Right cardiac atrium (tissue), 5 donors: ENCODE measurements around the gene TRAPPC12. TPM values are rescaled to one million over a fixed set of nuclear protein-coding genes. Genes with fewer than 3 reads are reported as not detected.
A peak's percentile ranks its signal among the peaks of the same experiment; 100 is the strongest.

Experiments
- ATAC-seq, 2 donors: fragments of 200-7000 bp; cut with Tn5 transposase; one replicate each; pipeline versions ENCODE4 v1.8.0 to v1.9.1; 2020; ENCODE audit warnings: moderate library complexity in 2 of 2, mild to moderate bottlenecking in 1 of 2
- DNase-seq, 3 donors: peaks; one replicate each; pipeline ENCODE4 v3.0.0-alpha.2; 2020
- H3K27ac ChIP-seq: one replicate; pipeline ENCODE4 v1.5.1; 2013; ENCODE audit warnings: mild to moderate bottlenecking, low read length, control low read depth, moderate library complexity
- H3K27me3 ChIP-seq: one replicate; pipeline ENCODE4 v1.6.1; 2013; ENCODE audit not compliant: control insufficient read depth, insufficient read depth
- H3K4me1 ChIP-seq: one replicate; pipeline ENCODE4 v1.6.1; 2013; ENCODE audit warnings: low read length; ENCODE audit not compliant: control insufficient read depth, insufficient read depth
- H3K4me3 ChIP-seq: one replicate; pipeline ENCODE4 v1.5.1; 2013; ENCODE audit warnings: low read length, control low read depth
- H3K9me3 ChIP-seq: one replicate; pipeline ENCODE4 v1.6.1; 2013; ENCODE audit warnings: low read length; ENCODE audit not compliant: control insufficient read depth
- WGBS: extraction: QIAGEN DNeasy Blood & Tissue Kit; methylation state at CpG from one replicate; pipeline ENCODE4 v1.1.7; 2013; 5-methylcytosine and 5-hydroxymethylcytosine counted together
- intact Hi-C, 4 donors: fragments of 100-400 bp; cut with DNase I; formaldehyde crosslinking; loops; one replicate each; pipeline versions ENCODE4 v1.11.0 to v1.14.0; 2022 to 2023
- polyA plus RNA-seq: library from polyadenylated mRNA; stranded (reverse); fragments of 200-250 nt; gene quantifications from one replicate; pipeline ENCODE4 v1.2.3, GENCODE V29; 2013
- total RNA-seq, 4 donors: library from RNA; stranded (reverse); fragmentation: NEBNext Ultra II Directional; extraction: Animal tissue kit (Norgen Biotek cat#: 25700); gene quantifications; one replicate each; pipeline ENCODE4 v1.2.1, GENCODE V29; 2021
- donor health status: healthy with polysubstance abuse.
- donor health status: DM: no; HTN: yes; CAD: no.
- donor health status: DM: no; HTN: no; CAD: no.
- donor health status: DM: no; HTN: yes; CAD: no; lungs with severe emphysema.
- donor health status: DM: yes; HTN: yes; CAD: no.

Gene TRAPPC12
- total and polyA plus RNA-seq, 5 donors, result 93.4 to 137 (median 128) TPM

DNA sequence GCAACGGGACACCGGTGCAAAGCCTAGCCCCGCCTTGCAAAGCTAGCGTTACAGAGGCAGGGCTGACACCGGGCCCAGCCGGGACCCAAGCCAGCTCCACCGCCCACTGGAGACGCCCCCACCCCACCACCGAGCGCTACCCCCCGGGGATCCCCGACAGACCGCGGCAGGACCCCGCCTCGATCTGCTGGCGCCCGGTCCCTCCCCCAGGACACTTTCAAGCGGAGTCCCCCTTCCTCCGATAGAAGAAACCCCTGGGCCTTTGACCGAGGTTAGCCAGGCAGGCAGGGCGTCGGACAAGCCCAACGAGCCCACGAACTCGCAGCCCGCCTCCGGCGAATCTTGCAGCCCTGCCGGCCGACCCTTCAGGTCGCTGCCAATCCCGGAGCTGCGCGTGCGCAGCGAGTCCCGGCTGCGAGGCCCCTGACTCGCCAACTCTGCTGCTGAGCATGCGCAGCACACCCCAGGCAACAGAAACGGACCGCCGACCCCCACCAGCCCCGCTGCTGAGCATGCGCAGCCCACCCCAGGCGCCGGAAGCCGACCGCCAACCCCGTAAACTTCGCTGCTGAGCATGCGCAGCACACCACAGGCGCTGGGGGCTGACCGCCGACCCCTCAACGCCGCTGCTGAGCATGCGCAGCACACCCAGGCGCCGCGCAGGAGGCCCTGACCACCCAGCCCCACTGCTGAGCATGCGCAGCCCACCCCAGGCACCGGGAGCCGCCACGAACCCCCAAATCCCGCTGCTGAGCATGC is 139.2 kb downstream of the TRAPPC12 start:
- WGBS, result under 1% methylated on average over 67 of the region's 67 CpGs
- Histone ChIP-seq H3K9me3 (no peaks in the 10 kb centered on the region), H3K4me1 (peaks cover 8% of the 10 kb centered on the region), H3K27ac (peak overlapping the region; percentile 93), H3K4me3 (peak overlapping the region; percentile 86), H3K27me3 (no peaks in the 10 kb centered on the region)
- intact Hi-C loops, result no loop called here
- DNase-seq (peak; percentile 99 to 100 (median 100)), ATAC-seq (peak; percentile 95 to 97)

DNA sequence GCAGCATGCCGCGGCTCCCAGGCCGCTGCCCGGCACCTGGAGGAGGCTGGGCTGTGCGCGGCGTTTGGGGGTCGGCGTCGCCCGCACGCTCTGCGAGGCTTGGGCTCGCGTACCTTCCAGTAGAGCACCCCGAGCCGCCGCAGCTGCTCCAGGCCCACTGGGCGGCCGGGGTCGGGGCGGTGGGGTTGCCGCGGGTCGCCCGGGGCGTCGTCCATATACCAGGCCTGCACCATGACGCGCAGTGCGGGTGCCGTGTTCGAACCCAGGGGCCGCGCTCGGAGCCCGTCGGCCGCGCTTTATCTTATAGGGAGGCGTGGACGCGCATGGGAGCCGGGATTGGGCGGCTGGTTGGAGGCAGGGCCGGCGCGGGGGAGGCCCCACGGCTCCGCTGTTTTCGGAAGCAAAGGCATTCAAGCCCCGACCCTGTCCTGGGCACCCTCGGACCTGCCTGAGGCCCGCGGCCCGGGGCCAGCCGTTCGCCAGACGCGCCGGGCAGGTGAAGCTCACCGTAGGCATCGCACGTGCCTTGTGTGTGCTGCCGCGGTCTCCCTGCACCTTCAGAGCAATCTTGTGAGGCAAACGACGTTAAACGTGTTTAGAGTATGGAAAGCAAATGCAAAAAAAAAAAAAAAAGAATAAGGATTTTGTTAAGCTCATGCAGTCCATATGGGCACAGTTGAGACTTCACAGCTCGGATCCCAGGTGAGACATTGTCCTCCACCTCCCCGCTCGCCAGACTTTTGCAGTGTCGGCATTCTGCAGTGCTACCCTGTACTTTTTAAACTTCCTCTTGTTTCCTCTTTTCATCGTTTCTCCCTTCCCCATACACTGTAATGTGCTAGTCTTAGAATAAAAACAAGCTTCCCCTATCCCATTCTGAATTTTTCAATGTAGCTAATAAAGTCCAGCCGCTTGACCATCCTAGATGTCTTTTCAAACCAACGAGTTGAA is 140.0 kb downstream of the TRAPPC12 start, which contains the start of gene ADI1:
ADI1 (minus strand) TSS at position 277 of the 951 bp plus-strand sequence; CDS start at position 233, 44 bp downstream.
- WGBS, result 2% methylated on average over 76 of the region's 76 CpGs
- peak; percentile 90 to 96 (median 96) for DNase-seq
- peaks cover 9% of the 10 kb centered on the region for H3K4me1 ChIP-seq
- ATAC-seq, result peak; percentile 87
- H3K27ac ChIP-seq, result peak within 1 kb of the TSS; percentile 93
- peak within 1 kb of the TSS; percentile 86 for H3K4me3 ChIP-seq
- intact Hi-C loops, result no loop called here
- no peaks in the 10 kb centered on the region for H3K27me3 ChIP-seq
- H3K9me3 ChIP-seq, result no peaks in the 10 kb centered on the region

DNA sequence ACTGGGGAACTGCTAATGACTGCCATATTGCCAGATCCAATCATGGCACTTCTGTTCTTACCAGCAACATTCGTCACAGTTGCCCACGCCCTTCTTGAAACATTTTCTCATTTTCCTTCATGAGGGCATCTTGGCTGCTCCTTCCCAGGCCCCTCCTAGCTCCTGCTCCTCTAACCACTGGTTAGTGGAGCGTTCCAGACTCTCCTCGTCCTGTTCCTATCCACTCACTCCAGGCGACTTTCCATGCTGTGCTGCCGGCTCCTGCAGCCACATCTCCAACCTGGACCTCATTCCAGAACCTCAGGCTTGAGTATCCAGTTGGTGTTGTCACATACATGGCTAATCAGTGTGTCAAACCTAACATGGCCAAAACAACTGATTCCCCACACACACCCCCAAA is 141.1 kb downstream of the TRAPPC12 start:
- WGBS, result 93% methylated on average over 6 of the region's 6 CpGs
- intact Hi-C loops, result no loop called here
- ATAC-seq (no peak), DNase-seq (no peak)
- Histone ChIP-seq H3K27ac (peak overlapping the region; percentile 69), H3K4me1 (peaks cover 9% of the 10 kb centered on the region), H3K9me3 (no peaks in the 10 kb centered on the region), H3K4me3 (no peak overlapping the region), H3K27me3 (no peaks in the 10 kb centered on the region)

DNA sequence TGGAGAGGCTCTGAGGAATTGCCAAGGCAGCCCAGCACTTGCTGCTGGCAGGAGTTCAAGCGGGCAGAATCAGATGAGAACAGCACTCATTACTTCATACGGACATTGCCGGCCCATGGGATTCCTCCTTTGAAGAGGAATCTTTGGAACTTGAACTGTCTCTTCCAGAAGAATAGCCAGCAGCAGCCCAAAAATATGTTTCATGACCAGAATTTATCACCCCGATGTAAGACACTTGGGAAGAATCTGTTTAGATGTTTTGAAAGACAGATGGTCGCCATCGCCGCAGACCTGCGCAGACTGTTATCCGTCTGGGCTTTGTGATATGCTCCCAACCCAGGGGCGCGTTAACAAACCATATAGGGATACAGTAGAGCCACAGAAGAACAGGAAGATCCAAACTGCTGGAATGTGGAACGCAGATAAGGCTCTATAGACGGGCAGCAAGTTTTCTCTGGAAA is 143.5 kb downstream of the TRAPPC12 start:
- 23% methylated on average over 13 of the region's 13 CpGs for WGBS
- DNase-seq (peak in 1 of 3 donors; percentile 81), ATAC-seq (no peak)
- peak overlapping the region; percentile 89 for H3K27ac ChIP-seq
- H3K27me3 ChIP-seq, result no peaks in the 10 kb centered on the region
- H3K4me1 ChIP-seq, result peaks cover 9% of the 10 kb centered on the region
- intact Hi-C loops, result no loop called here
- H3K9me3 ChIP-seq, result no peaks in the 10 kb centered on the region
- H3K4me3 ChIP-seq, result no peak overlapping the region

DNA sequence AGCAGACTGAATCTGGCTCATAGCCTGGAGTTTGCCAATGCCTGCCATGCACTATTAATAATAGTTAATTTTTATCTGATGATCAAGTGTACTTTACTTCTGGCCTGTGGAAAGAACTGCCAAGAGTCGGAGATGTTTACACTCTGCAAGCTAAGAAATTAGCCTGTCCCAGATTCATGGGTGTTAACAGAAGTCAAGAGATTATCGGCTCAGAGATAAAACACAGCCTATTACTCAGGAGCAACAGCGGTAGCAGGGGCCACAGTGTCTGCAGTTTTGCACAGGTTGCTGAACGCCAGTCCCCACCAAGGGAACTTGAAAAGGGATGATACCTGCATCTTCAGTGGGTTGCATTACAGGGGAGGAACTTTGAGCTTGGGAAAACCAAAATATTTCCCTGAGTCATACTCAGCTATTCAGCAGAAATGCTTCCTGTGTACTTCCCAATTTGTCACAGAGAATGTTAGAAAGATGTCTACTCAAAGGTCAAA is 144.1 kb downstream of the TRAPPC12 start:
- 20% methylated on average over 4 of the region's 4 CpGs for WGBS
- Histone ChIP-seq H3K4me1 (peaks cover 9% of the 10 kb centered on the region), H3K4me3 (no peak overlapping the region), H3K27me3 (no peaks in the 10 kb centered on the region), H3K9me3 (no peaks in the 10 kb centered on the region), H3K27ac (peak overlapping the region; percentile 89)
- ATAC-seq (no peak), DNase-seq (no peak)
- intact Hi-C loops, result no loop called here

GRCh38 chr2:3526871-3527270 is 147.4 kb downstream of the TRAPPC12 start:
- Histone ChIP-seq H3K4me3 (no peak overlapping the region), H3K27ac (no peak overlapping the region), H3K9me3 (no peaks in the 10 kb centered on the region), H3K4me1 (peaks cover 2% of the 10 kb centered on the region), H3K27me3 (no peaks in the 10 kb centered on the region)
- intact Hi-C loops, result loop anchor here in 1 of 4 donors (5.0 kb wide), 1 partner anchor 55 kb away; no protein-coding TSS in a partner anchor
- 96% methylated on average over 22 of the region's 22 CpGs for WGBS
- ATAC-seq (no peak), DNase-seq (no peak)

- H3K9me3 ChIP-seq, result no peaks in the 10 kb centered on the region
- ATAC-seq, result no peak
- H3K4me1 ChIP-seq, result peaks cover 2% of the 10 kb centered on the region
- intact Hi-C loops, result loop anchor here in 1 of 4 donors (5.0 kb wide), 1 partner anchor 56 kb away; no protein-coding TSS in a partner anchor
- DNase-seq, result no peak
- H3K27ac ChIP-seq, result no peak overlapping the region
- WGBS, result 88% methylated on average over 40 of the region's 40 CpGs
- H3K27me3 ChIP-seq, result no peaks in the 10 kb centered on the region
- H3K4me3 ChIP-seq, result no peak overlapping the region
These were observed 148.6 kb downstream of the TRAPPC12 start for GRCh38 chr2:3527886-3528785.

Other genes with a start within 250 kb of the TRAPPC12 start
- 10 to 100 TPM in 2 of 4 donors, 1 to 10 TPM in 2; 8.4 to 11.8 (median 10.2) TPM for gene EIPR1, start 1.9 kb upstream of the TRAPPC12 start, total RNA-seq
- 12.2 TPM for gene EIPR1, start 1.9 kb upstream of the TRAPPC12 start, polyA plus RNA-seq
- 100 to 1,000 TPM; 124 to 195 (median 159) TPM for gene ADI1, start 139.8 kb downstream of the TRAPPC12 start, total RNA-seq
- 132 TPM for gene ADI1, start 139.8 kb downstream of the TRAPPC12 start, polyA plus RNA-seq
- gene RNASEH1, start 178.6 kb downstream of the TRAPPC12 start, total RNA-seq, result 10 to 100 TPM; 19.6 to 21.2 (median 20.0) TPM
- 17.3 TPM for gene RNASEH1, start 178.6 kb downstream of the TRAPPC12 start, polyA plus RNA-seq
- gene RPS7, start 195.6 kb downstream of the TRAPPC12 start, total RNA-seq, result 100 to 1,000 TPM; 741 to 785 (median 759) TPM
- 1,436 TPM for gene RPS7, start 195.6 kb downstream of the TRAPPC12 start, polyA plus RNA-seq
- gene COLEC11, start 215.4 kb downstream of the TRAPPC12 start, total RNA-seq, result 10 to 100 TPM; 12.5 to 67.8 (median 36.3) TPM
- gene COLEC11, start 215.4 kb downstream of the TRAPPC12 start, polyA plus RNA-seq, result 70.6 TPM